Measurements from ENCODE around the gene CUL1.

The CUL1 gene

DNA sequence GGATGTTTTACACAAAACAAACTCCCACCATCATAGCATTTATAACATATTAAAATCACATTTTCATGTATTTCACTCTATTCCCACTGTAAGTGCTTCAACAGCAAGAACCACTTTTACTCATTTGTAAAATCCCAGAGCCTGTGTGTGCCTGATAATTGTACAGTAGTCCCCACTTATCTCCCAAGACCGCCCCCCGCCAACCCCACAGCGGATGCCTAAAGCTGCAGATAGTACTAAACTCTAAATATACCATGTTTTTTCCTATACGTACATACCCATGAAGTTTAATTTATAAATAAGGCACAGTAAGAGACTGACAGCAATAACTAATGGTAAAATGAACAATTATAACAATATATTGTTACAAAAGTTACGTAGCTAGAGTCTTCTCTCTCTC, 151.9 kb downstream of the CUL1 start:
- no peak for DNase-seq (ENCODE audit: low spot score)

All from GM03348 (cell line).